Measurements from ENCODE around the gene MYCN. TPM values are rescaled to one million over a fixed set of nuclear protein-coding genes. Genes with fewer than 3 reads are reported as not detected.

The MYCN gene
- total RNA-seq, 2 experiments from 2014 or later, result 0.16 to 0.22 TPM

DNA sequence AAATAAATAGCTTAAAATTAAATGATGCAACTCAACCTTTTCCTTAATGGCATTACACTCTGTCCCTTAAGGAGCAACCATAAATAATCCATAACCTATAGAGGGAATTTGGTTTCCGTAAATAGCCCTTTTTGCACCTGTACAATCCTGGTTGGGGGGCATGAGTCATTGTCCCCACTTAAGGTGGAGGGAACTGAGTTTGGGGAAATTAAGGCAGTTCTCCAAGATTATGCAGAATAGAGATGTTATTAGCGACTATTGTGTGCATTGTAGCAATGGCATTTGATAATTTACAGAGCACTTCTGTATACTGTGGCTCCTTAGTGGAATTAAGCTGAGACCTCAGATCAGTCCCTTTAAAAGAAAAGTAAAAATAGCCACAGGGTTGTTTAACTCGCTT lies 6.6 kb downstream of the MYCN start:
- H3K27me3 Mint-ChIP-seq, result peaks cover 13% of the 10 kb centered on the region
- DNase-seq, result no peak
- TF ChIP-seq CTCF (IDR thresholded peaks at IDR 0.05), result no peak
- ChIA-PET POLR2A (no interaction called here), CTCF (interaction anchor here (1.2 kb wide), 1 partner anchor 19 kb away, joined by 3 read pairs; no protein-coding TSS in a partner anchor)
- H3K27ac Mint-ChIP-seq, result no peak overlapping the region
- intact Hi-C loops (cut with micrococcal nuclease), result no loop called here
- no peak overlapping the region for H3K4me3 Mint-ChIP-seq
- H3K36me3 Mint-ChIP-seq (ENCODE audit: low read depth), result no peaks in the 10 kb centered on the region
- ATAC-seq, result no peak
- peaks cover 11% of the 10 kb centered on the region for H3K4me1 Mint-ChIP-seq (ENCODE audit: low read depth)
- no peaks in the 10 kb centered on the region for H3K9me3 Mint-ChIP-seq

GRCh38 chr2:15947431-15947830 lies 7.1 kb downstream of the MYCN start:
- CTCF ChIA-PET, result interaction anchor here (1.2 kb wide), 1 partner anchor 18 kb away, joined by 3 read pairs; no protein-coding TSS in a partner anchor
- Mint-ChIP-seq H3K4me1 (ENCODE audit: low read depth) (peaks cover 11% of the 10 kb centered on the region), H3K27me3 (peaks cover 12% of the 10 kb centered on the region), H3K9me3 (no peaks in the 10 kb centered on the region), H3K27ac (no peak overlapping the region), H3K4me3 (no peak overlapping the region), H3K36me3 (ENCODE audit: low read depth) (no peaks in the 10 kb centered on the region)
- ATAC-seq (no peak), DNase-seq (no peak)
- TF ChIP-seq CTCF (IDR thresholded peaks at IDR 0.05), result no peak
- POLR2A ChIA-PET, result no interaction called here
- intact Hi-C loops (cut with micrococcal nuclease), result no loop called here

DNA sequence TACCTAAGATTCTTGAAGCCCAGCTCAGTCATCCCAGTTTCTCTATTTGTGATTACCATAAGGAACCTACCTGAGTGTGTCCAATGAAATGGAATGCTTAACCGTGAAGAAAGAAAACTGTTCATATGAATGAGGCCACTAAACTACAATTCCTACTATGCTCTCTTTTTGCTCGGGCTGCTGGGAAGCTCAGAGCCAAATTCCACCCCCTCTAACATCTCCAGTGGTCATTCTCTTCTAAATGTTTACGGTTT lies 8.3 kb downstream of the MYCN start:
- Mint-ChIP-seq H3K9me3 (no peaks in the 10 kb centered on the region), H3K4me1 (ENCODE audit: low read depth) (peaks cover 3% of the 10 kb centered on the region), H3K36me3 (ENCODE audit: low read depth) (no peaks in the 10 kb centered on the region), H3K4me3 (no peak overlapping the region), H3K27me3 (peaks cover 6% of the 10 kb centered on the region), H3K27ac (no peak overlapping the region)
- TF ChIP-seq CTCF (IDR thresholded peaks at IDR 0.05), result no peak
- POLR2A ChIA-PET, result interaction anchor here (0.7 kb wide), 1 partner anchor 326 kb away, joined by 3 read pairs; no protein-coding TSS in a partner anchor
- intact Hi-C loops (cut with micrococcal nuclease), result no loop called here
- DNase-seq (no peak), ATAC-seq (no peak)
- CTCF ChIA-PET, result no interaction called here

DNA sequence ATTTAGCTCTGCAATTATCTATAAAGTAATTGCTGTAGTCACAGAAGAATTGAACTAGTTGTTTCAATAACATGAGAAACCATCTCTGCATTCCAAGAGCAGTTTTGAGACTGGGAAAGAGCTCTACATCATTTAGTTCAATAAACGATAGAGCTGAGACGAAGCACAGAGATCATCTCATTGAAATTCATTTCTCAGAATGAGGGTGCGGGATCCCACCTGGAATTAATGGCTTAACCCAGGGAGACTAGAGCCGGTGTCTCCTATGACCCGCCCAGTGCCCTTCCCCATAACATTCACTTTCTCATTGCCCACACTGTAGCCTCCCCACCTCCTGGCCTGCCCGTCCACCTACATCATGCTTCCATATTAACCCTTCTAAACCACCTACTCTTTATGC lies 8.8 kb downstream of the MYCN start:
- TF ChIP-seq CTCF (IDR thresholded peaks at IDR 0.05), result no peak
- CTCF ChIA-PET, result no interaction called here

GRCh38 chr2:15949551-15949950 lies 9.2 kb downstream of the MYCN start:
- ChIA-PET POLR2A (no interaction called here), CTCF (no interaction called here)
- no peaks in the 10 kb centered on the region for H3K36me3 Mint-ChIP-seq (ENCODE audit: low read depth)
- intact Hi-C loops (cut with micrococcal nuclease), result no loop called here
- H3K27me3 Mint-ChIP-seq, result peaks cover 4% of the 10 kb centered on the region
- TF ChIP-seq CTCF (IDR thresholded peaks at IDR 0.05), result no peak
- no peak for ATAC-seq
- H3K4me1 Mint-ChIP-seq (ENCODE audit: low read depth), result no peaks in the 10 kb centered on the region
- H3K27ac Mint-ChIP-seq, result no peak overlapping the region
- no peak for DNase-seq
- H3K9me3 Mint-ChIP-seq, result no peaks in the 10 kb centered on the region
- no peak overlapping the region for H3K4me3 Mint-ChIP-seq

More for the DNA sequence above, 8.8 kb downstream of the MYCN start:
- no peaks in the 10 kb centered on the region for H3K4me1 Mint-ChIP-seq (ENCODE audit: low read depth)
- H3K4me3 Mint-ChIP-seq, result no peak overlapping the region
- ATAC-seq (no peak), DNase-seq (no peak)
- intact Hi-C loops (cut with micrococcal nuclease), result no loop called here
- POLR2A ChIA-PET, result interaction anchor here (0.7 kb wide), 1 partner anchor 325 kb away, joined by 3 read pairs; no protein-coding TSS in a partner anchor
- H3K36me3 Mint-ChIP-seq (ENCODE audit: low read depth), result no peaks in the 10 kb centered on the region
- H3K27me3 Mint-ChIP-seq, result peaks cover 4% of the 10 kb centered on the region
- H3K27ac Mint-ChIP-seq, result no peak overlapping the region
- H3K9me3 Mint-ChIP-seq, result no peaks in the 10 kb centered on the region
